K562 (cell line): ENCODE results near the gene MDFIC. TPM values are rescaled to one million over a fixed set of nuclear protein-coding genes. Genes with fewer than 3 reads are reported as not detected.

ENCODE experiments used
- ATAC-seq: fragments of 200-7000 bp; cut with Tn5 transposase; 3 replicates; pipeline ENCODE4 v1.9.1; 2020; ENCODE audit warnings: moderate library complexity
- BruUV-seq: library from RNA; stranded (reverse); fragments of 400-500 nt; replicated peaks from 2 replicates; lab custom pipeline; 2021; lab: Mats Ljungman, UMichigan
- CTCF ChIA-PET: fragments of 300-600 bp; formaldehyde crosslinking; extraction: SDS; loops from one replicate; lab custom pipeline; 2021; ENCODE audit warnings: low intra/inter-chr PET ratio; lab: Yijun Ruan, JAX
- POLR2A ChIA-PET: fragments of 300-600, 350-650 bp; sonication (Branson Sonifier 250); formaldehyde crosslinking; extraction: SDS; loops from one replicate; lab custom pipeline; 2021; ENCODE audit warnings: antibody characterized with exemption, inconsistent platforms; lab: Yijun Ruan, JAX
- DNase-seq, 4 experiments: peaks; one replicate each; pipeline versions ENCODE4 v3.0.0 to v3.0.0-alpha.2; 2011 to 2018; ENCODE audit warnings: low spot score in 3 of 4, mixed read lengths in 3 of 4; ENCODE audit errors: extremely low read depth in 1 of 4
- FAIRE-seq: peaks from 2 replicates; lab custom pipeline; 2011; peaks lifted over from hg19 to GRCh38; lab: Jason Lieb, UNC
- H2AFZ ChIP-seq: 2 replicates; pipeline ENCODE4 v1.6.0; 2011; ENCODE audit warnings: low read depth, low read length, control low read depth, inconsistent platforms
- H3K27ac ChIP-seq: fragments of 200-600 bp; 3 replicates; pipeline ENCODE4 v1.8.0; 2011; ENCODE audit warnings: low read depth, mild to moderate bottlenecking, control low read depth, inconsistent platforms, low read length, moderate library complexity, mixed read lengths; ENCODE audit errors: extremely low read depth
- H3K27me3 ChIP-seq, 2 experiments: fragments of 300-600 bp in 1 of 2; 2 replicates in 1 of 2; 3 replicates in 1 of 2; pipeline versions ENCODE4 v1.6.0 to v1.8.0; 2011; ENCODE audit warnings: inconsistent platforms in 2 of 2, low read length in 2 of 2, mild to moderate bottlenecking in 1 of 2, mixed read lengths in 1 of 2, moderate library complexity in 1 of 2; ENCODE audit not compliant: control insufficient read depth in 2 of 2, insufficient read depth in 2 of 2
- H3K36me3 ChIP-seq: fragments of 300-600 bp; 3 replicates; pipeline ENCODE4 v1.8.0; 2011; ENCODE audit warnings: mild to moderate bottlenecking, low read length, inconsistent platforms; ENCODE audit not compliant: control insufficient read depth, insufficient read depth
- H3K4me1 ChIP-seq, 2 experiments: fragments of 200-600 bp in 1 of 2; replicated peaks in 1 of 2; 2 replicates in 1 of 2; 3 replicates in 1 of 2; pipeline versions ENCODE4 v1.5.1 to v1.8.0; 2011; ENCODE audit warnings: inconsistent platforms in 2 of 2, low read length in 2 of 2, mild to moderate bottlenecking in 1 of 2, mixed read lengths in 1 of 2, moderate library complexity in 1 of 2; ENCODE audit not compliant: control insufficient read depth in 2 of 2, insufficient read depth in 2 of 2
- H3K4me2 ChIP-seq: 2 replicates; pipeline ENCODE4 v1.6.1; 2011; ENCODE audit warnings: low read length, control low read depth, inconsistent platforms, mixed read lengths; ENCODE audit not compliant: insufficient read depth
- H3K4me3 ChIP-seq: fragments of 200-600 bp; sonication (generic), shearing (Covaris generic); 2 replicates; pipeline ENCODE4 v1.5.1; 2016; ENCODE audit warnings: control low read depth, inconsistent platforms
- H3K79me2 ChIP-seq: fragments of 200-600 bp; 3 replicates; pipeline ENCODE4 v1.8.0; 2011; ENCODE audit warnings: low read length, inconsistent platforms; ENCODE audit not compliant: control insufficient read depth, insufficient read depth
- H3K9ac ChIP-seq, 2 experiments: 2 replicates each; pipeline versions ENCODE4 v1.6.0 to v1.6.1; 2011; ENCODE audit warnings: low read depth in 2 of 2, low read length in 2 of 2, control low read depth in 1 of 2, inconsistent platforms in 1 of 2, mild to moderate bottlenecking in 1 of 2, mixed read lengths in 1 of 2; ENCODE audit not compliant: insufficient read depth in 1 of 2
- H3K9me1 ChIP-seq: one replicate; pipeline ENCODE4 v1.6.0; 2011; ENCODE audit warnings: inconsistent platforms, mild to moderate bottlenecking, low read length, moderate library complexity; ENCODE audit not compliant: control insufficient read depth, insufficient read depth
- H3K9me3 ChIP-seq: replicated peaks from 2 replicates; pipeline ENCODE4 v1.5.1; 2011; ENCODE audit warnings: low read depth, low read length, inconsistent platforms; ENCODE audit not compliant: control insufficient read depth, insufficient read depth
- H4K20me1 ChIP-seq: replicated peaks from 2 replicates; pipeline ENCODE4 v1.6.1; 2011; ENCODE audit warnings: low read length, inconsistent platforms, mixed read lengths; ENCODE audit not compliant: control insufficient read depth, insufficient read depth
- ARID1B ChIP-seq: fragments of 450-650 bp; IDR thresholded peaks from 2 replicates; pipeline ENCODE4 v1.6.1; 2016; ENCODE audit warnings: antibody characterized with exemption, mild to moderate bottlenecking, inconsistent platforms
- BCLAF1 ChIP-seq, 2 experiments: fragments of 450-650 bp in 1 of 2; IDR thresholded peaks; 2 replicates each; pipeline ENCODE4 v1.6.1; 2011 to 2017; ENCODE audit warnings: low read depth in 2 of 2, antibody characterized with exemption in 1 of 2, borderline replicate concordance in 1 of 2, low read length in 1 of 2, mild to moderate bottlenecking in 1 of 2, mixed read lengths in 1 of 2; ENCODE audit not compliant: control insufficient read depth in 1 of 2
- CEBPB ChIP-seq: fragments of 450-650 bp; IDR thresholded peaks from 2 replicates; pipeline ENCODE4 v1.6.1; 2016; ENCODE audit warnings: missing genetic modification characterization, missing compliant biosample characterization
- GTF2F1 ChIP-seq: IDR thresholded peaks from 2 replicates; pipeline ENCODE4 v1.6.1; 2011; ENCODE audit warnings: low read depth, low read length, improper control_type of control experiment
- NCOA2 ChIP-seq, 2 experiments: fragments of 450-650 bp; IDR thresholded peaks; 2 replicates each; pipeline ENCODE4 v1.6.1; 2018; ENCODE audit warnings: mild to moderate bottlenecking in 2 of 2, moderate library complexity in 1 of 2; ENCODE audit not compliant: partially characterized antibody in 2 of 2
- TAL1 ChIP-seq: fragments of 450-650 bp; IDR thresholded peaks from 2 replicates; pipeline ENCODE4 v1.6.1; 2016; ENCODE audit warnings: mild to moderate bottlenecking
- WGBS: fragments of 100-300 bp; shearing (Covaris generic); methylation state at CpG from one replicate; pipeline ENCODE4 v1.1.6; 2016; ENCODE audit warnings: low coverage, mixed read lengths; ENCODE audit not compliant: insufficient coverage; ENCODE audit errors: missing lambda C conversion rate; 5-methylcytosine and 5-hydroxymethylcytosine counted together
- in situ Hi-C: fragments of 300-500 bp; cut with MboI; formaldehyde crosslinking; loops from 4 replicates; pipeline ENCODE4 v1.15.0; 2018; ENCODE audit warnings: inconsistent platforms, mixed read lengths
- intact Hi-C: fragments of 100-400 bp; cut with micrococcal nuclease; formaldehyde crosslinking; loops from 2 replicates; pipeline ENCODE4 v1.14.2; 2022
- polyA plus RNA-seq, 8 experiments: library from polyadenylated mRNA; depleted of rRNA in 4 of 8; stranded (reverse) in 5 of 8; unstranded in 3 of 8; fragments of >200 nt; fragmentation: Nextera tagmentation in 2 of 8; fragmentation: Illumina TruSeq in 1 of 8; extraction: Ambion mirVana in 2 of 8; extraction: Trizol in 1 of 8; gene quantifications; 2 replicates each; pipeline versions ENCODE4 v1.2.1 to v1.2.3, GENCODE V29; 2011 to 2014; ENCODE audit warnings: inconsistent platforms in 1 of 8, missing spikeins in 1 of 8
- total RNA-seq, 7 experiments: library from RNA; depleted of rRNA in 6 of 7; stranded (reverse); fragments of >200 nt in 6 of 7; fragmentation: Illumina TruSeq in 2 of 7; extraction: Trizol in 2 of 7; gene quantifications; 2 replicates each; pipeline versions ENCODE4 v1.2.1 to v1.2.3, GENCODE V29; 2011 to 2021; ENCODE audit warnings: low replicate concordance in 1 of 7

Gene MDFIC
- total and polyA plus RNA-seq, 9 of the 15 experiments (the other 6 are each of a cell fraction or from before 2014, with no cell fraction given): 0.13 to 0.24 TPM; not detected in 7

GRCh38 chr7:114977277-114977676 lies 55.4 kb downstream of the MDFIC start:
- no peaks in the 10 kb centered on the region for H3K27me3 ChIP-seq
- FAIRE-seq: no peak

DNA sequence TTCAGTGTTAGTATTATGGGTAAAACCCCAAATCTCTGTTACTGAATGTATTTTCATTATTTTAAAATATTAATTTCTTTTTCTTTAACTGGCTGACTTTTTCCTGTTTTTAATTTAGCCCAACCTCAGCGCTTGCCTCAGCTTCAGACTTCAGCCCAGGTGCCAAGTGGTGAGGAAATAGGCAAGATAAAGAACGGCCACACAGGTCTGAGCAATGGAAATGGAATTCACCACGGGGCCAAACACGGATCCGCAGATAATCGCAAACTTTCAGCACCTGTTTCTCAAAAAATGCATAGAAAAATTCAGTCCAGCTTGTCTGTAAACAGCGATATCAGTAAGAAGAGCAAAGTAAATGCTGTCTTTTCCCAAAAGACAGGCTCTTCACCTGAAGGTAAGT lies 57.5 kb downstream of the MDFIC start:
- H3K4me1 ChIP-seq: no peaks in the 10 kb centered on the region
- DNase-seq (no peak), FAIRE-seq (no peak), ATAC-seq (no peak)
- no peaks in the 10 kb centered on the region for H3K36me3 ChIP-seq
- under 1% methylated on average over 7 of the region's 7 CpGs for WGBS
- H3K27me3 ChIP-seq: no peaks in the 10 kb centered on the region
- H3K9me1 ChIP-seq: no peaks in the 10 kb centered on the region
- no peaks in the 10 kb centered on the region; the same call in 1 of the 2 replicates for H3K9me3 ChIP-seq
- no peak overlapping the region for H3K4me3 ChIP-seq
- intact Hi-C loops: no loop called here
- POLR2A ChIA-PET: no interaction called here
- CTCF ChIA-PET: no interaction called here
- no peak overlapping the region for H3K27ac ChIP-seq
- no peaks in the 10 kb centered on the region for H4K20me1 ChIP-seq
- H3K4me2 ChIP-seq: no peak overlapping the region
- H3K9ac ChIP-seq: no peak overlapping the region
- in situ Hi-C loops: no loop called here
- H3K79me2 ChIP-seq: no peaks in the 10 kb centered on the region
- no peak overlapping the region for H2AFZ ChIP-seq
- no TSS peak for BruUV-seq
- TF ChIP-seq NCOA2 (IDR thresholded peaks at IDR 0.05; ENCODE audit: partially characterized antibody in 2 of 2) (no peak), GTF2F1 (no peak), BCLAF1 (IDR thresholded peaks at IDR 0.05; ENCODE audit: borderline replicate concordance in 1 of 2, control insufficient read depth in 1 of 2, low read depth in 2 of 2, low read length in 1 of 2) (no peak)

More at GRCh38 chr7:114977277-114977676, 55.4 kb downstream of the MDFIC start:
- Histone ChIP-seq H3K4me3 (no peak overlapping the region), H3K9me1 (no peaks in the 10 kb centered on the region), H3K9me3 (no peaks in the 10 kb centered on the region; the same call in 1 of the 2 replicates), H3K36me3 (no peaks in the 10 kb centered on the region), H3K79me2 (no peaks in the 10 kb centered on the region), H3K4me1 (no peaks in the 10 kb centered on the region), H4K20me1 (no peaks in the 10 kb centered on the region)
- intact Hi-C loops (no loop called here), in situ Hi-C loops (no loop called here)
- ATAC-seq: no peak
- WGBS: 0% methylated on average over 1 of the region's 1 CpG
- POLR2A ChIA-PET: interaction anchor here (0.6 kb wide), 1 partner anchor 1156 kb away, joined by 3 read pairs; no protein-coding TSS in a partner anchor
- DNase-seq: no peak
- TF ChIP-seq TAL1 (no peak), ARID1B (no peak), CEBPB (tag) (no peak)
- TF ChIP-seq, all 486 proteins: peak for 0
- no TSS peak for BruUV-seq
- Histone ChIP-seq H3K4me2 (no peak overlapping the region), H3K27ac (no peak overlapping the region), H3K9ac (no peak overlapping the region), H2AFZ (no peak overlapping the region)
- CTCF ChIA-PET: no interaction called here
